NCI-H2107 (cell line): ENCODE results near the gene LRMDA.

Experiments
- DNase-seq: peaks from one replicate; lab custom pipeline; 2025; lab: John Stamatoyannopoulos, UW

LRMDA gene

DNA sequence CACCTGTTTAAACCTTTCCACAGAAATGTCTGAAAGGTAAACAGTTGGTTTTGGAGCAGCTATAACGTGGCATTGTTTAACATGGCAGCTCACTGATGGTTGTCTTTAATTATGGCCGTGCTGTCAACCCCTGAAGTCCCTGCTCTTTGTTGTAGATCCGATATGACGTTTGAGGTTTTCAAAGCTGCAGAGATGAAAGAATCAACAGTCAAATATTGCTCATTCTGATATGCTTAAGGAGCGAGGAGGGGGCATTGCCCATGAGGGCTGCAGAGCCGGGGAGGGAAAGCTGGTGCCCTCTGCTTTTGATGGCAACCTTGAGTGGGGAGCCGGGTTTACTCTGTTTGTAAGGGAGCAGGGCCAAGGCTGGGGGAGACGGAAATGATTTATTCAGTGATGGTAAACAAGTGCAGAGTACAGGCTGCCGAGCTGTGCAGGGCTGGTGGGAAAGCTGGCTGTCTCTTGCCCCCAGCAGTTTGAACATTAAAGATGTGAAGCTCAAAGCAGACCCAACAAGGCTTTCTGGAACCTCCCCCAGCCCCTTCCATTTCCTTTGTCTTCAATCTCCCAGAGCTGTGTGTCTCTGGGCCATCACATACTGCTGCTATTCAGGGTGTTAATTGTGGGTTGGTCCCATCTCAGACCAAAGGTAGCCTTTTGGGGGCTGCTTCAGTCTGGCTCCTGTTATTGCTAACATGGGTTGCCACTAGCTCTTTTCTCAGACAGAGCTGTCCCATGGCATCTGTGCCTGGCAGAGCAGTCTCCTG, 345.5 kb downstream of the LRMDA start:
- DNase-seq, result no peak

DNA sequence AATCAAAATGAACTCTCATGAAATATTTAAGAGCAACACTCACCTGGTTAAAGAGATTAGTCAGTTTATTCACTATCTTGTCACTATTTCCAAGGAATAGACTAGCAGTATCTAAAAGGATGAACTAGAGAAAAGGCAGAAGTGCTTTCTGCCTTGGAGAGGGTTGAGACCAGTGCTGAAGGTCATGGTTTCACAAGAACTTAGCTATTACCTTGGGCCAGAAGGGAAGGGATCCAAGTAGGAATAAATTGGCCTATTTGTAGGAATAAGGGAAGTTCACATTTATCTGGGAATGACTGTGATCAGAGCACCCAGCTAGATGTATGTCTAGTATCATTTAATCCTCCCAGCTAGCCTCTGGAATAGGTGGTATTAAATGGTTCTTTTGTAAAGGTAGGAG, 347.2 kb downstream of the LRMDA start:
- no peak for DNase-seq

DNA sequence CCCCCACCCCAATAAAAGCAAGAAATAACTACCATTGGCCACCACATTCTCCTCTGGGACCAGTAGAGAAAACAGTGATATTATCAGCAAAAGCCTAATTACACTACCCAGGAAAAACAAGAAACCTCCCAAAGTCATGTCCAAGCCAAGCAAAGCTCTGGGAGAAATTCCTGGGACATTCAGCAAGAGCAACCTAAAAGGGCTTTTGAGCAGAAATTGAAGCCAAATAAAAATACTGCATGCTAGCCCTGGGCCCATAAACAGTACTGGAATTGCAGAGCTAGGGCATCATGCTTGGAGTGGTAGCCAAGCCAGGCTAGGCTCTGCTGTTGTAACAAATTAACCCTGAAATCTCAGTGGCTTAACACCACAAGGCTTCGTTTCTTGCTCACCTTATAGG, 347.9 kb downstream of the LRMDA start:
- DNase-seq, result no peak

DNA sequence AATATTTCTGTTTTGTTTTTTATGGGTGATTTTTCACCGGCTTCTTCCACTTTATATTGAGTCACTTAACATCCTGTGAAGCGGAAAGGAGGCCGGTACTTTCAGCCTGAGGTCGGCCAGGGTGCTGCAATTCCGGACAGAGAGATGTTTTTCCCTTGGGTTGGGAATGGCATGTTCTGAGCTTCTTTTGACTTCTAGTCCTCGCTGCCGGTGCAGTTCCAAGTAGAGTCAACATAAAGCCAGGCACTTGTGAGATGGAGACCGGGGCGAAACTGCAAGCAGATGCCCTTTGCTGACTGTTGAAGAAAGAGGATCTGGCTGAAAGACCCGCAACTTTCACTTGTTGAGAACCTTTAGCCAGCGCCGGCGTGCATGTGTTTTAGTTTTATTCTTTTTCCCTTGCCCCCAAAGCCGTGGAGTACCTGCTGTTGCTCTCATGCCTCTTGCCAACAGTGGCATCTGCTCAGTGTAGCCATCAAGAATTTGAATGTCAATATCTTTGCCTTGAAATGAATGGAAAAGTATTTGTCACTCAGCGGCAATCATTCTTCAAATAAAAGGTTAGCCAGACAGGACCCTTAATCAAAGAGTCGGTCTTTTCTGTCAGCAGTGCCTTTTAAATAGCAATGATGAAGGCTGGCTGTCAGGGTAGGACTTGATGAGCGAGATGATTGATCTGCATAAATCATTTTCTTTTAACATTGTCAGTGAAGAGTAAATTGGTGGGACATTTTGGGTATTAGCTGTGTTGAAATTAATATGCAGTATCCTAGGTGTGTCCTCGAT, 351.2 kb downstream of the LRMDA start:
- no peak for DNase-seq

DNA sequence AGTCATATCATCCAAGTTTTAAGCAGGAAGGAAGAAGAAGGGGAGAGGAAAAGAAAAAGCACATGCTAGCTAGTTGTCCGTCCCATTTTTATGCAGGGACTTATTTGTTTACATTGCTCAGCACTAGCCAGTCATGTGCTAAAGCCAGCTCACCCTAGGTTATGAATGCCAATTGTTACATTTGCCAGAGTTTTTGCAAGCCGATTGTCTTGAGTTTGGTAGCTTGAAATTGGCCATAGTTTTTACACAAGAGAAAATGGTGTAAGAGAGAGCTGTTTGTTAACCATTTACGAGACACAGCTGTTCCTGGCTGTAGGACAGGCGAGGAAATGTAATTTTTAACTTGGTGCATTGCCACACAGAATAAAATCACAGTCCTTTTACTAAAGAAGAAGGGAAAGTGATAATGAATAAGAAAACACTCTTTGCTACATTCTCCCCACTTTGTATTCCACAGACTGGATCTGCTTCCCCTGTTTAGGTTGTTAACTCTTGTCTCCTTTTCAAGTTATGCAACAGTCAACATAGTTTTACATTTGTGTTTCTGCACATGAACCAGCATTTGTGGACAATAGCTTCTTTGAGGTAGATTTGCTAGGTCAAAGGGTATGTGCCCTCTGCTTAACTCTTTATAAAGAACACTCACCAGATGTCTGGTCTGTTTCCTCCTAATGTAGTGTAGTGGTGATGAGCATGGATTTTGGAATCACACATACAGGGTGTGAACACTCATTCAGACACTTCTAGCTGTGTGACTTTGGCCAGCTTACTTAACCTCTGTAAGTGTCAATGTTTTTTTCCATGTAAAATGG, 357.2 kb downstream of the LRMDA start:
- DNase-seq, result no peak

DNA sequence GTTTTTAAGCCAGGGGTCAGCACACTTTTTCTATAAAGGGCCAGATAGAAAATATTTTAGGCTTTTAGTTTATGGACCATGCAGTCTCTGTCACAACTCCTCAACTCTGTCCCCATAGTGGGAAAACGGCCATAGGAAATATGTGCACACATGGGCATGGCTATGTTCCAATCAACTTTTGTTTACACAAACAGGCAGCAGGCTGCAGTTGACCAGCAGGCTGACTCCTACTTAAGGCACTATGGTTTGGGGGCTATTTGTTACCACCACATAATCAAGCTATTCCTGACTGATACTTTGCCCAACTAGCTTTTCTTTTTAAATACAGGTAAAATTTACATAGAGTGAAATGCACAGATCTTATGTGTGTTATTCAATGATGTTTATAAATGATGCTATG, 362.4 kb downstream of the LRMDA start:
- DNase-seq, result no peak

DNA sequence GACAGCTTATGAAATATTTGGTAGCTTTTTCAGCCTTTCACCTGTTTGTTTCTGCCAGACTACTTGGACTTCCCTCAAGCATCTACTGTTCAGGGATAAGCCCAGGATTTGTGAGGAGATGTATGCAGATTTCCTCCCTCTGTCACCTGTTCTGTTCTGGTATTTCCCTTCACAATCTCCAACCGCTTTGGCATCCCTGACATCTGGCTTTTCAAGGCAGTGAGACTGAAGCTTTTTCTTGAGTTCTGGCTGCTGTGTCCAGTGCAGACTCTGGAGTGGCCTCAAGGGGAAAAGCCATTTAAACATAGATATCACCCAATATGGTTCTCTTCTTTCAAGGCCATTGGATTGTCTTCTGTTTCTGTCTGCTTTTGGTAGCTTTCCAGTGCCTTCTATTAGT, 369.7 kb downstream of the LRMDA start:
- no peak for DNase-seq

DNA sequence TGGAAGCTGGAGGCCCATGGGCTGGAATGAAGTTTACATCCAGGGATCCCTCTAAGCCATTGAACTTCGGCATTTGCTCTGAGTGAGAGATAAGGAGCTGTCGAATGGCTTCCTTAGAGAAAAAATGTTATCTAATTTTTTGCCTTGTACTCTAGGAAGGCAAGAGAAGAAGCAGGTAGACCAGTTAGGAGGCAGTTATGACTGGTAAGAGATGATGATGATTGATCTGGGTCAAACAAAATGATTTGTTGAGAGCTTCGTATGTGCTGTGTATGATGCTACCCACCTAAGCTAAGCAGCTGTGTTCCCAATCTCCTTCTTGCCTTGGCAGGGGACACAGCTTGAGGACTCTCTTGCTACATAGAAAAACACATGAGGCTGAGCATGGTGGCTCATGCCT, 370.2 kb downstream of the LRMDA start:
- DNase-seq, result no peak

DNA sequence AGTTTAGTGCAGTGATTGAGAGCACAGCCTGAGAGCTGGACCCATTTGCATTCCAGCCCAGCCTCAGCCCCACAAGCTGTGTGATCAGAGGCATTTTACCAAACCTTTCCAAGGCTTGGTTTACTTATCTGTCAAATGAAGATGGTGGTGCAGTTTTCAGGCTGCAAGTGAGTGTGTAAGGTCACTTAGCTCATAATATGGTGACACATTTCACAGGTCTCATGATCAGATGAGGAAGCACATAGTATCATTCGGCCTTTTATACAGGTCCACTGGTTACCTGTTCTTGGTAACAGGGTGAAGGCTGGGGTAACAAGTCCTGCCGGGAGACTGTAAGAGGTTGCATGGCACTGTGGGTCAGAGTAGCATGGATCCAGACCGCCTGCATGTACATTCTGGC, 371.7 kb downstream of the LRMDA start:
- DNase-seq, result no peak

DNA sequence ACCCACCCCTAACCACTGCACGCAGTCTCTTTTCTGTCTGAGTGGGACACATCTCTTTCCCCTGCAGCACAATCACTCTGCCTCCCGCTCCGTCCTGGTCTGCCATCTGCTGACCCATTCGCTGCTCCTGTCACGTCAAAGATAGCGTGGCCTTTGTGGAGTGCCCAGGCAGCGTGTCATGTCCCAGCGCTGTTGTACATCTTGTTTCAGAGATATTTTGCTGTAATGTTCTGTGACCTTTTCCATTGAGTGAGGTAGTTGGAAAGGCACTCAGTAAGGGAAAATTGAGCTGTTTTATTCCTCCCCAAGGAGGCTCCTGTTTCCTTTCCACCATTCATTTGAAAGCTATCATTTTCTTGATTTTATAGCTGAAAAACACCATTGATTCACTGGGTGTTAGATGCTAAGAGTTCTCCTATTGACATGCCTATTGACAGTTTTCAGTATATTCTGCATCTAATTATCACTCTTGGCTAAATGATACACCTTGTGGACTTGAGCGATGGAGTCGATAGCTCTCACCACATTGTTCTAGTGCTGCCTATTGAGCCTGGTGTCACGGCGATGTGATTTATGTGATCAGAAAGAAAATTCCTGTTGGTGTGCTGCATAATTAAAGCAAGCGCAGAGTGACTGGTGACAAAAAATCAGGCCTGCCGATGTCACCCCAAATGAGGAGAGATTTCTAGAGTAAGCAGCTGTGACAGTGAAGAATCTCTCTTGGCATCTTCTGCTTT, 372.6 kb downstream of the LRMDA start:
- DNase-seq, result no peak

DNA sequence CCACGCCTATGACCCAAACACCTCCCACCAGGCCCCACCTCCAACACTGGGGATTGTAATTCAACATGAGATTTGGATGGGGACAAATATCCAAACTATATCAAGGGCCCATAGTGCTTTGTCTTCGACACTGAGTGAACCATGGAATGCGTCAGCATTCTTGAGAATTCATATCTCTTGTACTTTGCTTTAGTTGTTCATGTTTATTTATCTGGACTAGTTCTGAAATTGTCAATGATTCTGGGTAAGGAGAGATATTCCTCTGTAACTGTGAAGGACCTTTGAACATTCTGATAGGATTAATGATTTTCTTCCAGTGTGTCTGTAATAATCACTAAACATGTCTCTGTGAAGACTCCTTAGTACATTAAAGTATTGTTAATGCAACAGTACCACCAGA, 374.8 kb downstream of the LRMDA start:
- DNase-seq, result no peak

DNA sequence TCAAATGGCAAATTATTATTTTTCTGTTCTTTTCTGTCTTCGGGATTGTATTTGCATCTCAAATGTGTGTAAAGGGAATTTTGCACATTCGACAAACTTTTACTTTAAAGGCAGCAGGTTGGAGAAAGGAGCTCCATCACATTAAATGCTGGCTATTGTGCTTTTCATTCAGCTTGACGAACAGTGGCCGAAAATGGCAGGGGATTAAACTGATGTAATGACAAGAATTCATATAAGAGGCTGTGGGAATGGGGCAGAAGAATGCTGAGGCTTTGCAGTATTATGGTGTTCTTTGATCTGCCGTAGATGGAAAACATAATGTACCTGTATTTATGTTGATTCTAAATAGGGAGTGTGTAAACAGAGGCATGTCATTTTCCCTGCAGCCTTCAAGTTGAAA, 376.0 kb downstream of the LRMDA start:
- no peak for DNase-seq

DNA sequence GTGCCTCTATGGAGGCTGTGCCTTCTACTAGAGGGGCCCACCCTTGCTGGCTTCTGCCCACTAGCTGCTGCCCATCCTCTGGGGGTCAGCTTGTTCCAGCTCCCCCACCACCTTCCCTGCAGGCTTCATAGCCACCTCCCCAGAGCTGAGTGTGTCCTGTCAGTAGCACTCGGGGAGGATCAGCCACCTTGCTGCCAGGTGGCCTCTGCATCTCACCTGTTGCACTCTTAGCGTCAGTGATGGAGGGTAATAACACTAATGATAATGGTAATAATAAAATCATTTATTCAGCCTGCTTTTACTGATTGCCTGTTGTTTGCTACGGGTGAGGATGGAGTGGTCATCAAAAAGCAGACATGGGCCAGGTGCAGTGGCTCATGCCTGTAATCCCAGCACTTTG, 377.6 kb downstream of the LRMDA start:
- no peak for DNase-seq

DNA sequence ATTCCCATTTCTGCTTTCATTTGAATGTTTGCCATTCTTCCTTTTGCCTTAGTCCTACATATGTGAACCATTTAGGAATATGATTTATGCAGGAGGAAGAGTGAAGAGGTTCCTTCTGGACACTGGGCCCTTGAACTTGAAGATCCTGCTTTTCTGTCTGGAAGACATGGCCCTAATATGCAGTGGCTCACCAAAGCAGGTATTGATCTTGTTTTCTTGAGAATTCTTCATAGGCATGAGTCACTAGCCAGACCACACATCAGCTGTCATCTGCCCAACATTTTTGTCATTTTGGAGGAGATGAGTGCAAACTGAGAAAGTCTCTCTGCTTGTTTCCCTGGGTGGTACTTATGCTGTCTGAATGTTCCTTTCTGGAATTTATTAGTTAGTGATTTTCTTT, 382.6 kb downstream of the LRMDA start:
- no peak for DNase-seq

DNA sequence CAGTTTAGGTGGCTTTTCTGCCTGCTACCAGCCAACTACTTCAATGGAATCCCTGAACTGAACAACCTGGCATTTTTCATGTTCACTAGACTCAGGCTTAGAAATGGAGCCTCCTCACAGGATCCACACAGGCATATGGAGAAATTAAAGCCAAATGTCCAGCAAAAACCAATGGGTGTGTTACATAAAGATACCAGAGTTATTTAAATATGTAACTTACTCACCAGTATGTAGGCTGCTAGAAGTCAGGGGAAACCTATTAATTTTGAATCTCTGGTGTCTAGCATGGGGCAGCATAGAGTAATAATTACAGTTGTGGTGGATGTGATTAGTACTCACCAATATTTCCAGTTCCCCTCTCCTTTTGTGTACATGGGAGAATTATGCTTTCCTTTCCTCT, 383.6 kb downstream of the LRMDA start:
- DNase-seq, result no peak

DNA sequence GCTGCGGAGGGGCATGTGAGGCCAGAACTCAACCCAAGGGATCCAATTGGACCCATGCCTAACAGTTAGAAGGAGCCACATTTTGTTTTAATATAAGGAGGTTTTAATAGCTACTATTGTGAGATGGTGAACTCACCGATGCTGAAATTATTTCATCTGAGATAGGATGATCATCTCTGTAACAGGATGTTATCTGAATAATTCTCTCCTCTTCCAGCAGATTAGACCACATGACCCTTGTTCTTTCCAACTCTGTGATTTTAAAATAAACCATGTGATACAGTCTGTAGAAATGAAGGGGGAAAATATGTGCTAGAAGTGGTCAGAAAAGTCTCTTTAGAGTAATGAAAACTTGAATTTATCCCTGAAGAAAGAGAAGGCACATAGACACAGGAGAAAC, 385.8 kb downstream of the LRMDA start:
- no peak for DNase-seq

DNA sequence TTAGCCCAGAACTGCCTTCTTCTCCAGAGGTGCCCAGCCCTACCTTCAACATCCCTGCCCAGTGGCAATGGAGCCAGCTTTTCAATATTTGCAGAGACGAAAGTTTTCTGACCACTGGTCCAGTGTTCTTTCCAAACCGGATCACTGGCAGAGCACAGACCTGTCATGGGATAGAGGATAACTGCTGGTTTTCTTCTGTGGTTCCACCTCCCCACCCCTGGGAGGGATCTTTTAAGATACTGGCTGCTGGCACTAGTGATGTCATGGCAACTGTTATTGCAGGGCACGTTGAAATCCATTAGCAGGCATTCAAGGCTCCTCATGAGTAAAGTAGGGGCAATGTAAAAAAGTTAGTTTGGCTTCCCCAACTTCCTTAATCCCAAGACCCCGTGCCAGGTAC, 387.1 kb downstream of the LRMDA start:
- DNase-seq, result no peak

DNA sequence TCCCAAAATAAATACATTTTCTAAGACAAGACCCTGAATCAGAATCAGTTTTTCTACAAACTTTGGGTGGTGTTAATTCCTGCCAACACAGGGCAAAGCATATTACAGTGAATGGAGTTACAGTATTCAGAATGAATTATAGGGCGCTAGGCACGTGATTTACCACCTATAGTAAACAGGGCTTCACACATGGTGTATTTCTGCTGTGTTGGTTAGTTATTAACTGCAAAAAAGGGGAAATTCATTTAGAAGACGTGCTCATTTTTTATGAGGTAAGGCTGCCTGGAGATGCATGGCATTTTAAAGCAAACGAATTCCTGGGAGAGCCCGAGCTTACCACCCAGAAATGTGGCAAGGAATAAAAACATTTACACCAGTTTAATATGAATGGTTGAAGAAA, 393.8 kb downstream of the LRMDA start:
- DNase-seq, result no peak

DNA sequence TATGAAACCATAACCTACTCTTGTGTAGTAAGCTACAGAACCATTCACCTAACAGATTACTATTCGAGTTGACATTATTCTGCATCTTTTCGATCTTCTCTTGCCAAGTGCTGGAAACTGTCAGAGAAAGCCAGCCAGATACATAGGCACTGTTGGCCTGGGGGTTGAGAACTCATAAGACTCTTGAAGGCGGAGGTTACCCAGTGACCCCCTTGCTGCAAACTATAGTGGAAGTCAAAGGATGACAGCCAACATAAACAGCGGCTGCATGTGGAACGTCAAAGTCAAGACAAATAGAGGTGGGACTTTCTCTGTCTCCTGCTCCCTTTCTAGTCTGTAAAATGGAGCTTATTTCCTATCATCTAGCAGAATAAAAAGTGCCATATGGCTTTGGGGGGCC, 394.2 kb downstream of the LRMDA start:
- DNase-seq, result no peak

DNA sequence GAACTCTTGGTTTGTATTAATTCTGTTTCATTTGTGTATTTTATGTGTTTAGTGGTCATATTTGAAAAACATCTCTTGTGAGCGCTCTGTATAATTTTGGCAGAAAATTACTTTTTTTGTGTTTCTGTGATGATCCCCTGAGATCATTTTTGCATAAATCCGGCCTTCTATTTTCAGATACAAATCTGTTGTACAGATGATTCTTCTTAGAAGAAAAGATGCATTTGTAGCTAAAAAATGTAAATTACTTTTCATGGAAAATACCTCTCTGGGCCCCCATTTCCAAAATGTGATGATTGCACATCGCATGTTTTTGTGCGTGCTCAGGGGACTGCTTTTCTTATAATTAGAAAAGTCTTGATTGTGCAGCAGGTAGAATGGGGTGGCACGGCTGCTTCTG, 395.4 kb downstream of the LRMDA start:
- DNase-seq, result no peak

DNA sequence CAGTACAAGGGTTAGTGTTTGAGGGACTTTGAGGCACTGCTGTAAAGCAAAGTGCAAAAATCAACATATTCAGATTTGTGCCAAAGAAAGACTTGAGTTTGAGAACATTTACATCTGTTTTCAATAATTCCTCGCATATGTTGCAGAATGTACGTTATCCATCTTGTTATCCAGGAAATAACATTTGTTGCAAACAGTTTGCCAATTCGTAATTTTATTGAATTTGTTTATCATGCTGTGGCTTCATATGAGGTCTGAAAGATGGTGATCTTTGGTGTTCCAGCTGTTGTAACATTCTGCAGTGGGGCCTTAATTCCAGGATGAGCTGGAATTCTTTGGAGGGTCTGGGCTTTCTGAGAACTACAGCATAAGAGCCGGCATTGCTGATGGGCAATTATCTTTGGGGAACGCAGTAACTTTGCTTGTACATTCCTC, 396.2 kb downstream of the LRMDA start:
- DNase-seq, result no peak

DNA sequence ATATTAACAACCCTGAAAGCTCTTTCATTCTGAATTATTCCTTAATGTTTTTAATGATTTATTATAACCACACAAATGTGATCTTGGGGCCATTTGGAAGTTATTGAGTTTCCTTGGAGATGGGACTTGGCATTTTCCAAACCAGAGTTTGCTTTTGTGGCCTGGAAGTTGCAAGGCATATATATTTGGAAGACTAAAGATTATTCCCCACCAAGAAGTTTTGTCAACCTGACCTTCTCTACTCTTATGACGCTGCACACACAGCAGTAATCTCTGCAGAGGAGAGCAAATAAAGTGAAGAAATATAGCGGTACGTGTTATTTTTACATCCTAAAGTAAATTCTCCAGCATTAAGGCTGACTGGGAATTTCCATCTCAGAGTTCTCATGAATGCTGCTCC, 397.0 kb downstream of the LRMDA start:
- DNase-seq, result no peak
